ENCODE measurements around the gene OR52E4.

The OR52E4 gene

GRCh38 chr11:5880329-5880728, at the start of gene OR52E4:
OR52E4 (plus strand) TSS chr11:5880629; CDS start chr11:5884293, 3,664 bp downstream.
- H3K27ac ChIP-seq, result no peak within 1 kb of the TSS
- DNase-seq, result no peak
- H3K4me3 ChIP-seq (ENCODE audit: low read depth, low read length), result no peak within 1 kb of the TSS
- TF ChIP-seq, protein P1, sequence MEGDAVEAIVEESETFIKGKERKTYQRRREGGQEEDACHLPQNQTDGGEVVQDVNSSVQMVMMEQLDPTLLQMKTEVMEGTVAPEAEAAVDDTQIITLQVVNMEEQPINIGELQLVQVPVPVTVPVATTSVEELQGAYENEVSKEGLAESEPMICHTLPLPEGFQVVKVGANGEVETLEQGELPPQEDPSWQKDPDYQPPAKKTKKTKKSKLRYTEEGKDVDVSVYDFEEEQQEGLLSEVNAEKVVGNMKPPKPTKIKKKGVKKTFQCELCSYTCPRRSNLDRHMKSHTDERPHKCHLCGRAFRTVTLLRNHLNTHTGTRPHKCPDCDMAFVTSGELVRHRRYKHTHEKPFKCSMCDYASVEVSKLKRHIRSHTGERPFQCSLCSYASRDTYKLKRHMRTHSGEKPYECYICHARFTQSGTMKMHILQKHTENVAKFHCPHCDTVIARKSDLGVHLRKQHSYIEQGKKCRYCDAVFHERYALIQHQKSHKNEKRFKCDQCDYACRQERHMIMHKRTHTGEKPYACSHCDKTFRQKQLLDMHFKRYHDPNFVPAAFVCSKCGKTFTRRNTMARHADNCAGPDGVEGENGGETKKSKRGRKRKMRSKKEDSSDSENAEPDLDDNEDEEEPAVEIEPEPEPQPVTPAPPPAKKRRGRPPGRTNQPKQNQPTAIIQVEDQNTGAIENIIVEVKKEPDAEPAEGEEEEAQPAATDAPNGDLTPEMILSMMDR (IDR thresholded peaks at IDR 0.05; ENCODE audit: low read depth, low read length, missing control alignments), result no peak
- no peaks in the 10 kb centered on the region for H3K27me3 ChIP-seq (replicated peaks)
- in situ Hi-C loops (cut with HindIII; ENCODE audit: low pct_ligation_motif_present, low sequenced_read_pairs), result no loop called here
- no peaks in the 10 kb centered on the region for H3K36me3 ChIP-seq (replicated peaks)

DNA sequence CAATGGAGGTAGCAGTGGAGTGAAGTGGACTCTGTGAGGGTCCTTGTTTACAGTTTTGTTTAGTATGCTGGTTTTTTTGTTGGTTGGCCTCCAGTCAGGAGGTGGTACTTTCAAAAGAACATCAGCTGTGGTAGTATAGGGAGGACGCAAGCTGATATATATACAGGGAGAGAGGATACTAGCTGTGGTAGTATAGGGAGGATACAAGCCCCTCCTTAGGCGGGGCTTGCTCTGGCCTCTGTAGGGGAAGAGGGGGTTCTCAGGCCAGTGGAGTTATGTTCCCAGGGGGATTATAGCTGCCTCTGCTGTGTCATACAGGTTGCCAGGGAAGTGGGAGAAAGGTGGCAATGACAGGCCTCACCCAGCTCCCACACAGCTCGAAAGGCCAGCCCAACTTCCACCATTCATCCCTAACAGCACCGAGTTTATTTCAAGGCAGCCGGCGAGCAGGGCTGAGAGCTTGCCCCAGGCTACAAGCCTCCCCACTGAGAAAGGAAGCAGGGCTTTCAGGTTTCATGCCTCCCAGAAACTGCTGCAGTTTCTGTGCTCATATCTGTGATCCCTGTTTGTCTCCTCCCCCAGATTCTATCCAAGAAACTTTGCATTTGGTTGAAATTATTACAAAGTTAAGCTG, 49.1 kb upstream of the OR52E4 start:
- Histone ChIP-seq H3K27me3 (replicated peaks) (no peaks in the 10 kb centered on the region), H3K4me3 (ENCODE audit: low read depth, low read length) (no peak overlapping the region), H3K36me3 (replicated peaks) (no peaks in the 10 kb centered on the region), H3K27ac (no peak overlapping the region)
- in situ Hi-C loops (cut with HindIII; ENCODE audit: low pct_ligation_motif_present, low sequenced_read_pairs), result no loop called here
- no peak for DNase-seq
- TF ChIP-seq, protein P1 (IDR thresholded peaks at IDR 0.05; ENCODE audit: low read depth, low read length, missing control alignments), result no peak

DNA sequence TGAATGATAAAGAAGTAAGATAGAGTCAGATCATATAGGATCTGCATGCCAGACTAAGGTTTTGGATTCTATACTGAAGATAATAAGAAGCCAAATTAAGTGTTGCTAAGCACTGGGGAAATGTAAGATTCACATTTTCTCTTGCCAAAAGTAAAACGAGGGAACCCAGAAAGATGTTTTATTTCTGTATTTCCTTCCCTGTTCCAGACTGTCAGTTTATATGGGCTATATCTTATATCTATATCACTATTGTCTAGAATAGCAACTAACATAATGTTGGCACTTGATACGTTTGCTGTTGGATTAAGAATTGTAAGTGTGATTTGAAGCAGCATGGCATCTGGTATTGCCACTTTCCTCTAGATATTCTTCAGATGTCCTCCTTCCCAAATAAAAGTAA, 47.0 kb upstream of the OR52E4 start:
- TF ChIP-seq, protein P1 (IDR thresholded peaks at IDR 0.05; ENCODE audit: low read depth, low read length, missing control alignments), result no peak
- H3K4me3 ChIP-seq (ENCODE audit: low read depth, low read length), result no peak overlapping the region
- in situ Hi-C loops (cut with HindIII; ENCODE audit: low pct_ligation_motif_present, low sequenced_read_pairs), result no loop called here
- no peak for DNase-seq
- no peaks in the 10 kb centered on the region for H3K36me3 ChIP-seq (replicated peaks)
- no peak overlapping the region for H3K27ac ChIP-seq
- no peaks in the 10 kb centered on the region for H3K27me3 ChIP-seq (replicated peaks)

- Histone ChIP-seq H3K27ac (no peak overlapping the region), H3K36me3 (replicated peaks) (no peaks in the 10 kb centered on the region), H3K27me3 (replicated peaks) (no peaks in the 10 kb centered on the region), H3K4me3 (ENCODE audit: low read depth, low read length) (no peak overlapping the region)
- in situ Hi-C loops (cut with HindIII; ENCODE audit: low pct_ligation_motif_present, low sequenced_read_pairs), result no loop called here
- TF ChIP-seq, protein P1 (IDR thresholded peaks at IDR 0.05; ENCODE audit: low read depth, low read length, missing control alignments), result no peak
- DNase-seq, result no peak
Measured at GRCh38 chr11:5837695-5838094, 42.7 kb upstream of the OR52E4 start.

DNA sequence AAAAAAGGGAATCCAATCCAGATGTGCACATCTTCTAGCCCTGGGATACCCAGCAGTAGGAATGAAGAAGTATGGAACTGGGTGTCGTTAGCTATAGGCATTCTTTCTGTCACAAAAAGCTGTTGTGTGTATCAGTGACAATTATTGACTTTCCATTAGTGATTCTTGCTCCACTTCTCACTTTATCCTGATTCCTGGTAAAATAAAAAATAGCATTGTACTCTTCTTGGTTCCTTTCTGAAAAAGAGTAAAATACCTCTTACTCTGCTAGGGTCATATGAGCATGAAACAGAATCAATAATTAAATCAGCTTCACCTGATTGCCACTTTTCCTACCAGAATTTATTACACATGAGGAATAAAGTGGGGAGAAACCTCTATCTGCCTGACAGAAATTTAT, 38.6 kb upstream of the OR52E4 start, which contains the start of gene OR52E6:
Gene OR52E6 (minus strand): TSS at position 101 of the 400 bp plus-strand sequence. CDS start 0 bp downstream, at position 101.
- DNase-seq, result no peak
- Histone ChIP-seq H3K27ac (no peak within 1 kb of the TSS), H3K27me3 (replicated peaks) (no peaks in the 10 kb centered on the region), H3K36me3 (replicated peaks) (no peaks in the 10 kb centered on the region), H3K4me3 (ENCODE audit: low read depth, low read length) (no peak within 1 kb of the TSS)
- in situ Hi-C loops (cut with HindIII; ENCODE audit: low pct_ligation_motif_present, low sequenced_read_pairs), result no loop called here
- TF ChIP-seq, protein P1 (IDR thresholded peaks at IDR 0.05; ENCODE audit: low read depth, low read length, missing control alignments), result no peak

DNA sequence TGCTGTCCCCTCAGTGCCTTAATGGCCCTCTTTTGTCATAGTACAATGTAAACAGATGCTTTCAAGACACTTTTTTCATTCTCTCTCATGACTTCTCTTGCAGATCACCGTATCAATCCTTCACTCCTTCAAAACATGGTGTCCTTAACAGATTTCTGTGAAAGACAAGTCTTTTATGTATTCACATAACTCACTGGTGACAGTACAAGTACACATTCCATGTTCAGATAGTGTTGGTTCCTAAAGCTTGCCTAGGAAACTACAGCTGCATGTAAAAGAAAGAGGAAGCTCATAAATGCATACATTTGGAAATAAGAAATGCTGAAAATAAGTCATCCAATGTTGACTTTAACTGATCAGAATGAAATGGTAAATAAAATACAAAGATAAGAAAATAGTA, 33.7 kb upstream of the OR52E4 start:
- TF ChIP-seq, protein P1 (IDR thresholded peaks at IDR 0.05; ENCODE audit: low read depth, low read length, missing control alignments), result no peak
- DNase-seq, result no peak
- in situ Hi-C loops (cut with HindIII; ENCODE audit: low pct_ligation_motif_present, low sequenced_read_pairs), result no loop called here
- Histone ChIP-seq H3K27ac (no peak overlapping the region), H3K36me3 (replicated peaks) (no peaks in the 10 kb centered on the region), H3K27me3 (replicated peaks) (no peaks in the 10 kb centered on the region), H3K4me3 (ENCODE audit: low read depth, low read length) (no peak overlapping the region)
